ENCODE measurements around the gene TOPORS. TPM values are rescaled to one million over a fixed set of nuclear protein-coding genes. Genes with fewer than 3 reads are reported as not detected.

The TOPORS gene
- polyA plus RNA-seq, 3 donors: 5.9 to 12.9 (median 9.2) TPM

- peaks cover 14 to 24% of the 10 kb centered on the region in 2 donors for H3K36me3 Mint-ChIP-seq
- Histone ChIP-seq H2AFZ (ENCODE audit: insufficient read depth, low read depth, low read length, poor library complexity, severe bottlenecking) (peak overlapping the region; percentile 86), H3K4me1 (ENCODE audit: control insufficient read depth in 1 of 2, insufficient read depth in 2 of 2, low read length in 2 of 2) (peaks cover 15 to 34% of the 10 kb centered on the region in 2 donors), H3K27me3 (ENCODE audit: control insufficient read depth in 2 of 2, insufficient read depth in 2 of 2, low read length in 2 of 2) (no peaks in the 10 kb centered on the region), H3K79me2 (ENCODE audit: insufficient read depth, low read length) (peaks cover 74% of the 10 kb centered on the region), H3K36me3 (replicated peaks in 1 of 2; ENCODE audit: control insufficient read depth in 1 of 2, insufficient read depth in 2 of 2, low read length in 2 of 2) (peaks cover under 1 to 3% of the 10 kb centered on the region in 2 donors), H3K4me2 (replicated peaks; ENCODE audit: extremely low read depth, low read length, poor library complexity, severe bottlenecking) (peak overlapping the region; percentile 96), H3K4me3 (replicated peaks in 1 of 3; ENCODE audit: low read depth in 2 of 3, low read length in 3 of 3) (peak overlapping the region; percentile 88 to 92 (median 90)), H3K9ac (ENCODE audit: insufficient read depth, low read length, poor library complexity, severe bottlenecking) (peak overlapping the region; percentile 84), H3K27ac (ENCODE audit: low read depth in 1 of 2, low read length in 2 of 2) (peak overlapping the region; percentile 90 to 92), H3K9me3 (replicated peaks in 1 of 2; ENCODE audit: control insufficient read depth in 1 of 2, insufficient read depth in 1 of 2, low read length in 2 of 2) (no peaks in the 10 kb centered on the region), H4K20me1 (ENCODE audit: insufficient read depth, low read length) (peaks cover 39% of the 10 kb centered on the region)
- peaks cover 0 to 2% (median 0%) of the 10 kb centered on the region in 7 donors for H3K9me3 Mint-ChIP-seq
- H3K4me3 Mint-ChIP-seq: peak overlapping the region; percentile 84 to 96
- DNase-seq: peak; percentile 5 to 19 (median 14)
- H3K27ac Mint-ChIP-seq: peak overlapping the region; percentile 84 to 97 (median 95)
- intact Hi-C loops (cut with micrococcal nuclease): no loop called here
- peaks cover 27% of the 10 kb centered on the region for H3K4me1 Mint-ChIP-seq
- TF ChIP-seq CTCF (IDR thresholded peaks at IDR 0.05): no peak
- H3K27me3 Mint-ChIP-seq (ENCODE audit: low read depth in 3 of 3): no peaks in the 10 kb centered on the region
- WGBS (ENCODE audit: insufficient coverage): 0% methylated on average over 21 of the region's 36 CpGs
These were observed 922 bp downstream of the TOPORS start for GRCh38 chr9:32551276-32552051.

GRCh38 chr9:32550562-32551275 lies 1.7 kb downstream of the TOPORS start:
- Mint-ChIP-seq H3K9me3 (peaks cover 0 to 2% (median 0%) of the 10 kb centered on the region in 7 donors), H3K27ac (peak overlapping the region; percentile 84 to 97 (median 95)), H3K36me3 (peaks cover 14 to 24% of the 10 kb centered on the region in 2 donors), H3K4me1 (peaks cover 21% of the 10 kb centered on the region), H3K27me3 (ENCODE audit: low read depth in 3 of 3) (no peaks in the 10 kb centered on the region), H3K4me3 (peak overlapping the region; percentile 84 to 96)
- Histone ChIP-seq H3K4me1 (ENCODE audit: control insufficient read depth in 1 of 2, insufficient read depth in 2 of 2, low read length in 2 of 2) (peaks cover 11 to 28% of the 10 kb centered on the region in 2 donors), H3K36me3 (replicated peaks in 1 of 2; ENCODE audit: control insufficient read depth in 1 of 2, insufficient read depth in 2 of 2, low read length in 2 of 2) (peaks cover 3 to 7% of the 10 kb centered on the region in 2 donors), H3K27ac (ENCODE audit: low read depth in 1 of 2, low read length in 2 of 2) (peak overlapping the region; percentile 90 to 92), H3K9ac (ENCODE audit: insufficient read depth, low read length, poor library complexity, severe bottlenecking) (peak overlapping the region; percentile 84), H3K9me3 (replicated peaks in 1 of 2; ENCODE audit: control insufficient read depth in 1 of 2, insufficient read depth in 1 of 2, low read length in 2 of 2) (no peaks in the 10 kb centered on the region), H3K27me3 (ENCODE audit: control insufficient read depth in 2 of 2, insufficient read depth in 2 of 2, low read length in 2 of 2) (no peaks in the 10 kb centered on the region), H3K4me3 (replicated peaks in 1 of 3; ENCODE audit: low read depth in 2 of 3, low read length in 3 of 3) (peak overlapping the region; percentile 88 to 92 (median 90)), H4K20me1 (ENCODE audit: insufficient read depth, low read length) (peaks cover 46% of the 10 kb centered on the region), H2AFZ (ENCODE audit: insufficient read depth, low read depth, low read length, poor library complexity, severe bottlenecking) (peak overlapping the region; percentile 86), H3K4me2 (replicated peaks; ENCODE audit: extremely low read depth, low read length, poor library complexity, severe bottlenecking) (peak overlapping the region; percentile 96), H3K79me2 (ENCODE audit: insufficient read depth, low read length) (peaks cover 81% of the 10 kb centered on the region)
- DNase-seq: peak; percentile 73 to 84 (median 81)
- no peak for TF ChIP-seq CTCF (IDR thresholded peaks at IDR 0.05)
- intact Hi-C loops (cut with micrococcal nuclease): no loop called here
- WGBS (ENCODE audit: insufficient coverage): under 1% methylated on average over 66 of the region's 75 CpGs
